SKM-1 (cell line): Measurements from ENCODE around the gene EYS.
"Not testable (repeated sequence)": the region's sequence is repeated elsewhere in the genome, so short reads cannot be mapped to it uniquely, and the experiment has no call there.

Source experiments
- DNase-seq: peaks from one replicate; lab custom pipeline; 2025; ENCODE audit not compliant: unreplicated experiment; lab: John Stamatoyannopoulos, UW

Gene EYS

DNA sequence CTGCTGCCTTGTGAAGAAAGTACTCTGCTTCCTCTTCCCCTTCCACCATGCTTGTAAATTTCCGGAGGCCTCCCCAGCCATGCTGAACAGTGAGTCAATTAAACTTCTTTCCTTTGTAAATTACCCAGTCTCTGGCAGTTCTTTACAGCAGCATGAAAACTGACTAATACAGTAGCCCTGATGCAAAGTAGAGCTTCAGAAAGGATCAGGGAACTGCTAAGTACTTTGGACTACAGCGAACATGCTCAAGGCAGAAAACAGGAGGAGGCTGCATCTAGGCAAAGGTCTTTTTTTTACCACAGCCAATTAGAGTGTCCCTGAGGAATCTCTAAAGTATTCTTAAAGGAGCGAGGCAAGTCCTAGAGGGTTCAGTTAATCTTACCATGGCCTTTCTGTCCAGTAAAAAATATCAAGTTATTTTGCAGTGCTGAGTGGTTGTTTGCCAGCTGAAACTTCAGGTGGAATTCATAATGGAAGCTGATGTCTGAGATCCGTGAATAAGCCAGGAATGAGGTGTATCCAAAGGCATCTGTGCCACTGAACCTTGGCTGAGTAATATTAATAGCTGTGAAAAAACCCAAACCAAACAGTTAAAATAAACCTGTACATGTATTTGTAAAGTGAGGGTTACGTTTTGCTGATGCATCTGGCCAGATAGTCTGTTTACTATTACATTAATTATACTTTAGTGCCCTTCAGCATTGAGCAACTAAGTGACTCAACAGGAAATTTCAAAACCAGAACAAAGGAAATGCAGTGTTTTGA is 1901.0 kb downstream of the EYS start:
- peak; percentile 32 for DNase-seq

GRCh38 chr6:63805345-63805744 is 1901.7 kb downstream of the EYS start:
- DNase-seq = no peak

- no peak for DNase-seq
These were observed 1902.6 kb downstream of the EYS start for GRCh38 chr6:63804381-63804956.

DNA sequence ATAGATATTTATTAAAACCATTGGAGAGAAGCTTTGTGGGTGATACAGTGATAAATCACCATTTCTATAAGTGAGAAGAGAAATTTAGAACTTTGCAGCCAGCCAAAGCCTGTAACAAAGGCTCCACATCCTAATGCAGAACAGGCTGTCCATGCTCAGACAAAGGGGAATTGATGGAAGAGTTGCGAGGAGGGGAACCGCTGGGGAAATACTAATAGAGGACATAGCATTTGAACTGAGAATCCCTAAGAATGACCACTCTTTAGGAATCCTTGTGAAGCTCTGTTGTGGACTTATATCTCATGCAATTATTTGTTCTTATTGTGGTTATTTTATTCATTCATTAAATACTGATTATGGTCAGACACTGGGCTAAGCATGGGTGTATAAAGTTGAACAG is 1903.7 kb downstream of the EYS start:
- DNase-seq = no peak

DNA sequence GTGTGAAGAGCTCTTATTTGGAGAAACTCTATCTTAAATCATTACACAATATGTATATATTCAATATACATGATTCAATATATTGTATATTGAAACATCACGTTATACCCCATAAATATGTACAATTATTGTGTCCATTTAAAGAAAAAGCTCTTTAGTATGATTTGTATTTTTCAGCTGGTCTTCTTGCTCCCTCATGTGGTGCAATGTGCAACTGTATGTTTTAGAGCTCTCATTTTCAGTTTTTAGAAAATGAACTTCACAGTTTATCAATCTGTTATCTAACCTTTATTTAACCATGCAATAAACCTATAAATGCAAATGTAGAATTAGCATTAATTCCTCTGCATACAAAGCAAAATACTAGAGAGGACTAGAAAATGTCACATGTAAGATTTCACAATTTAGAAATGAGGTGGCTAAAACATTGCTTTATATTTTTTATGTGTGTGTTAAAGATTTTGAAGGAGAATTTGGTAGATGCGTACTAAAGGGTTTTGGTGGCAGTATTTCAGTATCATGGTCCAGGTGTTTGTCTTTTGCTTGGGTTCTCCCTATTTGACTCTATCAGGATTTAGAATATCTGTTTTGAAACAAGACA is 1904.3 kb downstream of the EYS start:
- DNase-seq = no peak

- DNase-seq = not testable (repeated sequence)
These were observed 1906.6 kb downstream of the EYS start for GRCh38 chr6:63800386-63800785.

DNA sequence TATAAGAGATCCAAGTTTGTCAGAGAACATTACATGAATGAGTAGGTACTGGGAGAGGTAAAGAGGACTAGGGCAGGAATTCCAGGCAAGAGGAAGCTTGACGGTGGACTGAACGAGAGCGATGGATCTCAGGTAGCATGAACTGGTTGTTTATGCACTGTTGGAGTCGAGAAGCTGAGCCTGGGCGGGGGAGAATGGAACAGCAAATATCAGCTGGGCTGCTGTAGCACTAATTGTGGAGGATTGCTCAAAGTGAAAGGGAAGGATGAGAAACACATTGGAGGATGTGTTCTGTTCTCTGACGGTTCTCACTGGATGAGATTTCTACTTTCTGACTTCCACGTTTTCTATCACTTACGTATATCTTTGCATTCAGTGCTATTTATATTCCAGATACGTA is 1907.2 kb downstream of the EYS start:
- no peak for DNase-seq

GRCh38 chr6:63799313-63799712 is 1907.7 kb downstream of the EYS start:
- DNase-seq = no peak

DNA sequence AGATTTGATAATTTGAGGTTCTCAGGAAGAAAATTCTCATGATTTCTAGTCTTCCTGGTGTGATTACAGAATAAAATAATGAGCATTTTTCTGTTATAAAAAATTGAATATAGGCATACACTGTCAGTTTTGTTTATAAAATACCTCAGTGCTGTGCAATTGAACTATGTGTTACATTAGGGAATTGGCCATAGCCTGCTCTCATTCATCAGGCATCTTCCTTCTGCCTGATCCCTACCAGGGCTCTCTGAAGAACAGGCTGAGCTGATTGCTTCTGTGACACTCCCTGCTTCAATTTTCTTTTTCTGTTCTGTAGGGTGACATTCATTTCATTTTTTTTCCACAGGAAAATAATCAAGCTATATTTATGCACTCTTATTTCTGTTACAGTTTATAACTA is 1908.6 kb downstream of the EYS start:
- DNase-seq = no peak

DNA sequence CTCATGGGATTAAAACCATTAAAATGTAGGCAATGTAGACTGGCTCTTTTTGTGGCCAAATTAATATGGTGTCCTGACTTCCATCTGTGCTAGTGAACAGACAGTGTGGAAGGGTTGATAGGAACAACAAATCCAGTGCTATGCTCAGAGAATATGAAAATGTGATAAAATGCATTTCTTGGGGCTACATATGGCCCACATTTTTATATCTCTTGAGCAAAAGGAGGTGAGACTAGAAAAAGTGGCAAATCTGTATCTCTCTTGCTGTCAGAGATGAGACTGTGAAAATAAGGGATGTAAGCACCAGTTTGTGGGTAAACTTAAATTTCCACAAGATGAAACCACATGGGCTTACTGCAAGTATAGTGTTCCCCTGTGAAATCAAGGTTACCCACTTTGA is 1909.3 kb downstream of the EYS start:
- DNase-seq = no peak

DNA sequence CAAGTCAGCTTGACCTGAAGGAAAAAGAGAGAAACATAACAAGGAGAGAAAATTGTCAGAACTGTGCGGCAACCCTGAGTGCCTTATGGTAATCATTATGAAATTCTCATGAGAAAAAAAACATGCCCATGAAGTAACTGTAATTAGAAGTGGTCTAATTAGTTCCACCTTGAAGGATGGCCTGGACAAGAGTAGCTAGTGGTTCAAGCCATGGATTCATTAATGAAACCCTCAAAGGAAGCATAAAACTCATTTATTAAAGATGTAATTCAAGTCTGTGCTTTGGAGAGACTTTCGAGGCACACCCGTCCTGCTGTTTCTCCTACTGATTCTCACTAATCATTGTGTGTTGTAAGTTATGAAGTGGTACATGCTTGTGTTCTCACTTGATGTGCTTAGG is 1911.2 kb downstream of the EYS start:
- no peak for DNase-seq

DNA sequence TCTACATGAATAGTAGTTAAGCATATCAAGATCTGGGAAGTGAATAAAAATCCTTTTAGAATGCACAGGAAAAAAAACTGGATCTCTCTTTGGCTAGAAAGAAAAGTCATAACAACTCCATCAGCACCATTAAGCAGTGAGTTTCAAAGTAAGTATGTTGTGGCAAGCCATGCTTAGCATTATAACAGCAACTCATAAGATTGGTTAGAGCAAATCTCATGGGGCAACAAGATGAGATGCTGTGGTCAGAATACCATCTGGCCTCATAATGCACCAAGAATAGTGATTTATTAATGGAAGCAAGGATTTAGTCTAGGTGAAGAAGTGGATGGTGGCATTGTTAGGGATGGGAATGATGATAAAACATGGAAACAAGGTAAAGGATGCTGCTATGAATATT is 1912.0 kb downstream of the EYS start:
- no peak for DNase-seq

GRCh38 chr6:63793465-63794137 is 1913.4 kb downstream of the EYS start:
- DNase-seq = no peak

DNA sequence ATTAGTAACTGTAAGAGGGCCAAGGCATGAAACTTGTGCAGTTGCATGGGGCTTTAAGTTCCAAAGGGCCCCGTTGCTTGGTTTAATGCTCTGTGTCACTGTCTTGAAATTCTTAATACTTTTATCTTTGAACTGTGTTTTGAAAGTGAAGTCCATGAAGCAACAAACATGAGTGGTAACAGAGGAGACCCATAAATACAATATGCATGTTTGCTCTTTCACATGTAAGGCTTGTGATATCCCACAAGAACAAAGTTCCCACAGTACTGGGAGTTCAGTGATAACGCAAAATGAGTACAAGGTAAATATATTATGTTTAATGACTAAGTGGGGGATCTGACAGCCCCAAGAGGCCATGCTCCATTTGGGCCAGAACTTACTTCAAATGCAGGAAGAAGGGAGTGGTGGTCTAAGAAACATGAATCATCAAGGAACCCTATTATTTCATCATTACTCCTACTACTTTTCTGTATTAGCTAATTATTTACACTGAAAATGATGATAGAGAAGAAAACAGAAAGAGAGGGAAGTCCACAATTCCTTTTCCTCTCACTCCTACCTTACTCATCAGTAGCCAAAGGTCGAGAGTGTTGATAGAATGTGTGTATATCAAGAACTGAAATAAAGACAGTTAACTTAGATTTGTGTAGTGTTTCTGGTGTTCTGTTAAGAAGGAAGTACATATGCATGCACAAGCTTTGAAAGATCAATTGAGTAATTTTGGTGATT is 1914.1 kb downstream of the EYS start:
- no peak for DNase-seq

DNA sequence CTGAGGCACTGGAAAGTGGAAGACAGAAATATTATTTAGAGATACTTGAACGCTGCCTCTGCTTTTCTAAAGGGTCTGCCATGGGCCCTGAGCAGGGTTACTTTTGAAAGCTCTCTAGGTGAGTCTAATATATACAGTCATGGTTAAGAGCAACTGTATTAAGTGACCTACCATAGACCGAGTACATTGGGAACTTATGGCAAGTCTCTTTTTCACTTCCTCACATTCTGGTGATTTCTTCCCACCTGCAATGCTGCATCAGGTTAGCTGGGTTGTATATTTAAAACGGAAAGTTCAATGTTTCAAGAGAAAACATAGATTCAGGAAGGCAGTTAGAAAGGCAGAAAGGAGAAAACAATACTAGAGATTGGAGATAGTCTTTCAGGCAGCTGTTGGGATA is 1916.7 kb downstream of the EYS start:
- DNase-seq = no peak

GRCh38 chr6:63789699-63790098 is 1917.3 kb downstream of the EYS start:
- DNase-seq = no peak

- no peak for DNase-seq
These were observed 1918.5 kb downstream of the EYS start for GRCh38 chr6:63788569-63788968.

GRCh38 chr6:63787021-63787420 is 1920.0 kb downstream of the EYS start:
- no peak for DNase-seq

- DNase-seq = no peak
These were observed 1922.0 kb downstream of the EYS start for GRCh38 chr6:63785006-63785405.

DNA sequence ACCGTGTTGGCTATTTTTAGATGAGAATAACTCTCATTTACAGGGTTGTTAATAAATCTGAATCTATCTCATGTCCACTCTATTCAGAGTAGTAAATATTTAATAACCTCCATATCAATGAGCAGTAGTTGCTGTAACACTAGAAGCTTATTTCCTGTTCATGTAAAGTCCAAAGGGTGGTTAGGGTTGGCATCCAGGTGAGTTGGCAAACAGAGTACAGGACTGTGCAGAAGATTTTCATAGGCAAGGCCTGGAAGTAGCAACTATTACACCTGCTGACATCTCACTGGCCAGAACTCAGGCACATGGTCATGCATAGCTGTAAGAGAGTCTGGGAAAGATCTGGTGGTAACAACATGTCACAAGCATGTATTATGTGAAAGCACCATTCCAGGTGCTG is 1923.9 kb downstream of the EYS start:
- no peak for DNase-seq

- no peak for DNase-seq
These were observed 1932.1 kb downstream of the EYS start for GRCh38 chr6:63774961-63775360.
